ENCODE measurements around the gene PACSIN1.
"Not testable (repeated sequence)": the region's sequence is repeated elsewhere in the genome, so short reads cannot be mapped to it uniquely, and the experiment has no call there.

The PACSIN1 gene

GRCh38 chr6:34474754-34475153 lies 8.9 kb downstream of the PACSIN1 start:
- H3K4me3 ChIP-seq (replicated peaks in 1 of 2; ENCODE audit: low read depth in 2 of 2, low read length in 2 of 2) = no peak overlapping the region
- no peak for TF ChIP-seq CTCF (IDR thresholded peaks at IDR 0.05; ENCODE audit: low read depth, low read length)
- DNase-seq (ENCODE audit: low read depth in 2 of 2) = no peak

GRCh38 chr6:34475238-34475682 lies 9.4 kb downstream of the PACSIN1 start:
- H3K4me3 ChIP-seq (replicated peaks in 1 of 2; ENCODE audit: low read depth in 2 of 2, low read length in 2 of 2) = no peak overlapping the region
- DNase-seq (ENCODE audit: low read depth in 2 of 2) = no peak
- TF ChIP-seq CTCF (IDR thresholded peaks at IDR 0.05; ENCODE audit: low read depth, low read length) = no peak

GRCh38 chr6:34475767-34476328 lies 10.0 kb downstream of the PACSIN1 start:
- H3K4me3 ChIP-seq (replicated peaks in 1 of 2; ENCODE audit: low read depth in 2 of 2, low read length in 2 of 2) = no peak overlapping the region
- no peak for DNase-seq (ENCODE audit: low read depth in 2 of 2)
- no peak for TF ChIP-seq CTCF (IDR thresholded peaks at IDR 0.05; ENCODE audit: low read depth, low read length)

- no peak for DNase-seq (ENCODE audit: low read depth in 2 of 2)
- H3K4me3 ChIP-seq (replicated peaks in 1 of 2; ENCODE audit: low read depth in 2 of 2, low read length in 2 of 2) = no peak overlapping the region
- no peak for TF ChIP-seq CTCF (IDR thresholded peaks at IDR 0.05; ENCODE audit: low read depth, low read length)
Measured at GRCh38 chr6:34476447-34476846, 10.6 kb downstream of the PACSIN1 start.

- TF ChIP-seq CTCF (IDR thresholded peaks at IDR 0.05; ENCODE audit: low read depth, low read length) = no peak
- DNase-seq (ENCODE audit: low read depth in 2 of 2) = no peak
- H3K4me3 ChIP-seq (replicated peaks in 1 of 2; ENCODE audit: low read depth in 2 of 2, low read length in 2 of 2) = no peak overlapping the region
Measured at GRCh38 chr6:34476921-34477320, 11.0 kb downstream of the PACSIN1 start.

- no peak overlapping the region for H3K4me3 ChIP-seq (replicated peaks in 1 of 2; ENCODE audit: low read depth in 2 of 2, low read length in 2 of 2)
- no peak for DNase-seq (ENCODE audit: low read depth in 2 of 2)
- TF ChIP-seq CTCF (IDR thresholded peaks at IDR 0.05; ENCODE audit: low read depth, low read length) = no peak
Measured at GRCh38 chr6:34478796-34479195, 12.9 kb downstream of the PACSIN1 start.

GRCh38 chr6:34483781-34484180 lies 17.9 kb downstream of the PACSIN1 start:
- not testable (repeated sequence) for DNase-seq (ENCODE audit: low read depth in 2 of 2); H3K4me3 ChIP-seq (replicated peaks in 1 of 2; ENCODE audit: low read depth in 2 of 2, low read length in 2 of 2)
